Frontal cortex (tissue), 4 donors: ENCODE results near the gene UBE2L5. TPM values are rescaled to one million over a fixed set of nuclear protein-coding genes. Genes with fewer than 3 reads are reported as not detected.

Experiments used
- DNase-seq, 2 donors: peaks; one replicate each; pipeline ENCODE4 v3.0.0; 2012; ENCODE audit warnings: low spot score in 2 of 2
- FAIRE-seq: peaks from 2 replicates; lab custom pipeline; 2012; peaks lifted over from hg19 to GRCh38; lab: Jason Lieb, UNC
- total RNA-seq: library from RNA; depleted of rRNA; stranded (reverse); fragments of >200 nt; gene quantifications from one replicate; pipeline ENCODE4 v1.2.3, GENCODE V29; 2014
- donor health status: control.
- donor health status: control.
- donor health status: control.

The UBE2L5 gene
- not detected for total RNA-seq

GRCh38 chr13:30422054-30422839 is at the start of gene UBE2L5:
Gene UBE2L5, plus strand, starts transcription at chr13:30422493. Its CDS starts 5,498 bp downstream, at chr13:30427991.
- no peak for FAIRE-seq
- peak; percentile 62 to 72 for DNase-seq

- FAIRE-seq: no peak
- no peak for DNase-seq
Measured at GRCh38 chr13:30373727-30374126, 48.6 kb upstream of the UBE2L5 start.

GRCh38 chr13:30375265-30375835 is 46.9 kb upstream of the UBE2L5 start:
- FAIRE-seq (no peak), DNase-seq (no peak)

- FAIRE-seq: no peak
- DNase-seq: no peak
Measured at GRCh38 chr13:30376426-30377311, 45.6 kb upstream of the UBE2L5 start.

GRCh38 chr13:30377312-30377685 is 45.0 kb upstream of the UBE2L5 start:
- no peak for FAIRE-seq
- DNase-seq: no peak

- DNase-seq (no peak), FAIRE-seq (no peak)
Measured at GRCh38 chr13:30378191-30378590, 44.1 kb upstream of the UBE2L5 start.

- DNase-seq (no peak), FAIRE-seq (no peak)
Measured at GRCh38 chr13:30381049-30381448, 41.2 kb upstream of the UBE2L5 start.

- FAIRE-seq (no peak), DNase-seq (no peak)
Measured at GRCh38 chr13:30382836-30383525, 39.3 kb upstream of the UBE2L5 start.

- FAIRE-seq: no peak
- DNase-seq: no peak
Measured at GRCh38 chr13:30388406-30389283, 33.6 kb upstream of the UBE2L5 start.

GRCh38 chr13:30391956-30392680 is 30.2 kb upstream of the UBE2L5 start:
- DNase-seq (no peak), FAIRE-seq (no peak)

GRCh38 chr13:30392681-30393045 is 29.6 kb upstream of the UBE2L5 start:
- no peak for FAIRE-seq
- DNase-seq: no peak

- DNase-seq (no peak), FAIRE-seq (no peak)
Measured at GRCh38 chr13:30394751-30395191, 27.5 kb upstream of the UBE2L5 start.

GRCh38 chr13:30395192-30396158 is 26.8 kb upstream of the UBE2L5 start:
- FAIRE-seq: no peak
- peak; percentile 45 to 61 for DNase-seq

- DNase-seq (no peak), FAIRE-seq (no peak)
Measured at GRCh38 chr13:30396434-30397075, 25.7 kb upstream of the UBE2L5 start.

- no peak for DNase-seq
- FAIRE-seq: no peak
Measured at GRCh38 chr13:30398601-30399072, 23.7 kb upstream of the UBE2L5 start.

GRCh38 chr13:30400376-30400775 is 21.9 kb upstream of the UBE2L5 start:
- FAIRE-seq (no peak), DNase-seq (no peak)

GRCh38 chr13:30401347-30401746 is 20.9 kb upstream of the UBE2L5 start:
- no peak for FAIRE-seq
- no peak for DNase-seq
